HepG2 (cell line): ENCODE data around the gene VIT. TPM values are rescaled to one million over a fixed set of nuclear protein-coding genes. Genes with fewer than 3 reads are reported as not detected.

Source experiments
- ATAC-seq: fragments of 200-7000 bp; cut with Tn5 transposase; 3 replicates; pipeline ENCODE4 v1.9.1; 2020; ENCODE audit warnings: mild to moderate bottlenecking, moderate library complexity
- BruUV-seq: library from RNA; stranded (reverse); fragments of 400-500 nt; replicated peaks from 2 replicates; lab custom pipeline; 2021; lab: Mats Ljungman, UMichigan
- CTCF ChIA-PET: fragments of 300-600 bp; formaldehyde crosslinking; extraction: SDS; loops from one replicate; lab custom pipeline; 2021; ENCODE audit warnings: low total read pairs, inconsistent platforms, low intra/inter-chr PET ratio; lab: Yijun Ruan, JAX
- POLR2A ChIA-PET: fragments of 350-600 bp; sonication (Branson Sonifier 250); formaldehyde crosslinking; loops from one replicate; lab custom pipeline; 2020; ENCODE audit warnings: antibody characterized with exemption, inconsistent platforms; lab: Yijun Ruan, JAX
- DNase-seq: peaks from one replicate; pipeline ENCODE4 v3.0.0-alpha.2; 2015; ENCODE audit warnings: low spot score
- FAIRE-seq: peaks from 3 replicates; lab custom pipeline; 2011; peaks lifted over from hg19 to GRCh38; lab: Jason Lieb, UNC
- H2AFZ ChIP-seq: one replicate; pipeline ENCODE4 v1.6.1; 2011; ENCODE audit warnings: low read length, inconsistent platforms
- H3K27ac ChIP-seq: fragments of 300-600 bp; 3 replicates; pipeline ENCODE4 v1.8.0; 2011; ENCODE audit warnings: mixed run types, mild to moderate bottlenecking, mixed read lengths, low read length, inconsistent platforms; ENCODE audit not compliant: insufficient read depth; ENCODE audit errors: extremely low read length
- H3K27me3 ChIP-seq, 2 experiments: fragments of 200-600 bp in 1 of 2; 2 replicates in 1 of 2; 3 replicates in 1 of 2; pipeline versions ENCODE4 v1.6.0 to v1.8.0; 2011; ENCODE audit warnings: low read length in 2 of 2, mild to moderate bottlenecking in 2 of 2, moderate library complexity in 2 of 2, inconsistent platforms in 1 of 2; ENCODE audit not compliant: insufficient read depth in 2 of 2, control insufficient read depth in 1 of 2
- H3K36me3 ChIP-seq, 2 experiments: fragments of 200-600 bp in 1 of 2; replicated peaks in 1 of 2; 2 replicates in 1 of 2; 3 replicates in 1 of 2; pipeline versions ENCODE4 v1.5.1 to v1.8.0; 2011; ENCODE audit warnings: low read length in 2 of 2, inconsistent platforms in 1 of 2; ENCODE audit not compliant: insufficient read depth in 2 of 2, control insufficient read depth in 1 of 2
- H3K4me1 ChIP-seq: 2 replicates; pipeline ENCODE4 v1.5.1; 2012; ENCODE audit warnings: low read length, inconsistent platforms; ENCODE audit not compliant: insufficient read depth
- H3K4me2 ChIP-seq: 2 replicates; pipeline ENCODE4 v1.6.0; 2011; ENCODE audit warnings: low read depth, low read length, inconsistent platforms
- H3K4me3 ChIP-seq, 3 experiments: fragments of 200-600 bp in 1 of 3; sonication (generic), shearing (Covaris generic) in 1 of 3; replicated peaks in 1 of 3; 2 replicates each; pipeline ENCODE4 v1.5.1; 2011 to 2016; ENCODE audit warnings: low read length in 3 of 3, inconsistent platforms in 2 of 3, low read depth in 2 of 3, mild to moderate bottlenecking in 2 of 3, control low read depth in 1 of 3, mixed read lengths in 1 of 3; ENCODE audit not compliant: insufficient read depth in 1 of 3
- H3K79me2 ChIP-seq: one replicate; pipeline ENCODE4 v1.6.1; 2011; ENCODE audit warnings: low read length, inconsistent platforms; ENCODE audit not compliant: insufficient read depth
- H3K9ac ChIP-seq: 2 replicates; pipeline ENCODE4 v1.6.0; 2011; ENCODE audit warnings: mild to moderate bottlenecking, low read depth, low read length, inconsistent platforms; ENCODE audit not compliant: insufficient read depth
- H3K9me3 ChIP-seq: 2 replicates; pipeline ENCODE4 v1.5.1; 2012; ENCODE audit warnings: mild to moderate bottlenecking, low read length
- H4K20me1 ChIP-seq: 2 replicates; pipeline ENCODE4 v1.6.0; 2011; ENCODE audit warnings: inconsistent platforms, mild to moderate bottlenecking, low read length, moderate library complexity; ENCODE audit not compliant: insufficient read depth
- ARNT ChIP-seq: fragments of 450-650 bp; IDR thresholded peaks from 2 replicates; pipeline ENCODE4 v1.6.1; 2017
- ATF1 ChIP-seq: IDR thresholded peaks from 2 replicates; pipeline ENCODE4 v1.6.1; 2016; ENCODE audit warnings: mild to moderate bottlenecking, control low read depth
- CHD2 ChIP-seq: IDR thresholded peaks from 2 replicates; pipeline ENCODE4 v1.6.1; 2011; ENCODE audit warnings: low read depth, low read length, improper control_type of control experiment
- ETS1 ChIP-seq: sonication (generic); formaldehyde crosslinking; IDR thresholded peaks from 2 replicates; pipeline ENCODE4 v1.4.0; 2020; ENCODE audit warnings: missing genetic modification reagents
- IKZF4 ChIP-seq: sonication (generic); formaldehyde crosslinking; IDR thresholded peaks from 2 replicates; pipeline ENCODE4 v1.5.1; 2020; ENCODE audit warnings: borderline replicate concordance, mild to moderate bottlenecking, low read depth, missing genetic modification reagents; ENCODE audit errors: not compliant biosample characterization
- IKZF5 ChIP-seq: IDR thresholded peaks from 2 replicates; pipeline ENCODE4 v1.6.1; 2018; ENCODE audit warnings: missing genetic modification reagents, mild to moderate bottlenecking, missing compliant biosample characterization
- JUN ChIP-seq: sonication (generic); formaldehyde crosslinking; IDR thresholded peaks from 2 replicates; pipeline ENCODE4 v1.4.0; 2020; ENCODE audit warnings: mild to moderate bottlenecking, missing genetic modification reagents
- PBX3 ChIP-seq: sonication (generic); formaldehyde crosslinking; IDR thresholded peaks from 2 replicates; pipeline ENCODE4 v1.8.1; 2023; ENCODE audit warnings: missing genetic modification reagents, inconsistent platforms, borderline replicate concordance
- PHF20 ChIP-seq: sonication (generic); formaldehyde crosslinking; IDR thresholded peaks from 2 replicates; pipeline ENCODE4 v1.5.0; 2020; ENCODE audit warnings: mild to moderate bottlenecking, missing genetic modification reagents
- SIX4 ChIP-seq: sonication (generic); formaldehyde crosslinking; IDR thresholded peaks from 2 replicates; pipeline ENCODE4 v1.4.0; 2020; ENCODE audit warnings: missing genetic modification reagents
- ZKSCAN5 ChIP-seq: sonication (generic); formaldehyde crosslinking; IDR thresholded peaks from 2 replicates; pipeline ENCODE4 v1.5.1; 2020; ENCODE audit warnings: mild to moderate bottlenecking, missing genetic modification reagents
- ZNF547 ChIP-seq: sonication (generic); formaldehyde crosslinking; IDR thresholded peaks from 2 replicates; pipeline ENCODE4 v1.5.1; 2020; ENCODE audit warnings: mild to moderate bottlenecking, missing genetic modification reagents
- ZNF570 ChIP-seq: sonication (generic); formaldehyde crosslinking; IDR thresholded peaks from 2 replicates; pipeline ENCODE4 v1.4.0; 2020; ENCODE audit warnings: mild to moderate bottlenecking, missing genetic modification reagents, borderline replicate concordance
- ZNF577 ChIP-seq: sonication (generic); formaldehyde crosslinking; IDR thresholded peaks from 2 replicates; pipeline ENCODE4 v1.4.0; 2020; ENCODE audit warnings: mild to moderate bottlenecking, low read depth, missing genetic modification reagents, borderline replicate concordance
- ZSCAN21 ChIP-seq: sonication (generic); formaldehyde crosslinking; IDR thresholded peaks from 2 replicates; pipeline ENCODE4 v1.8.0; 2022; ENCODE audit warnings: mild to moderate bottlenecking, missing genetic modification reagents, moderate library complexity, borderline replicate concordance
- WGBS: methylation state at CpG from one replicate; pipeline ENCODE4 v1.1.6; 2017; ENCODE audit warnings: low lambda C conversion rate; 5-methylcytosine and 5-hydroxymethylcytosine counted together
- in situ Hi-C: cut with HindIII; loops from 2 replicates; pipeline ENCODE4 v1.10.0; 2017; ENCODE audit warnings: low pct_unique_long_range_greater_than_20kb; ENCODE audit not compliant: extremely low pct_ligation_motif_present
- intact Hi-C: fragments of 100-400 bp; cut with micrococcal nuclease; formaldehyde crosslinking; loops from one replicate; pipeline ENCODE4 v1.10.0; 2022; ENCODE audit not compliant: unreplicated experiment
- polyA plus RNA-seq, 8 experiments: library from polyadenylated mRNA; depleted of rRNA in 3 of 8; stranded (reverse) in 7 of 8; unstranded in 1 of 8; fragments of >200 nt; fragmentation: Illumina TruSeq in 4 of 8; extraction: Trizol in 4 of 8; gene quantifications; 2 replicates each; pipeline versions ENCODE4 v1.2.1 to v1.2.3, GENCODE V29; 2011 to 2016; ENCODE audit warnings: low read depth in 4 of 8, missing spikeins in 1 of 8, mixed read lengths in 1 of 8; ENCODE audit not compliant: insufficient read depth in 1 of 8
- total RNA-seq, 5 experiments: library from RNA; depleted of rRNA; stranded (reverse); fragments of >200 nt; fragmentation: Illumina TruSeq; extraction: Trizol; gene quantifications; 2 replicates each; pipeline ENCODE4 v1.2.3, GENCODE V29; 2016; ENCODE audit warnings: low read depth in 1 of 5

Gene VIT
- total and polyA plus RNA-seq, 2 of the 13 experiments (the other 11 are each of a cell fraction or from before 2014, with no cell fraction given), result not detected

- no peak for ATAC-seq
- in situ Hi-C loops, result no loop called here
- no peaks in the 10 kb centered on the region for H4K20me1 ChIP-seq
- 0% methylated on average over 2 of the region's 2 CpGs for WGBS
- no peak for TF ChIP-seq CHD2
- TF ChIP-seq JUN (CRISPR knock-in tag), result no peak
- TF ChIP-seq IKZF4 (CRISPR knock-in tag), result no peak
- TF ChIP-seq, all 625 proteins: peak for 0
- Histone ChIP-seq H3K4me2 (no peak overlapping the region), H3K4me3 (no peak overlapping the region), H3K36me3 (no peaks in the 10 kb centered on the region), H3K79me2 (no peaks in the 10 kb centered on the region), H3K27me3 (peaks cover 0 to 33% of the 10 kb centered on the region in 2 experiments; a peak in 4 of 5 replicates), H3K4me1 (no peaks in the 10 kb centered on the region), H3K9me3 (peaks cover 4% of the 10 kb centered on the region; the same call in 1 of the 2 replicates), H3K27ac (no peak overlapping the region), H3K9ac (no peak overlapping the region), H2AFZ (no peak overlapping the region)
- POLR2A ChIA-PET, result no interaction called here
- intact Hi-C loops, result no loop called here
- CTCF ChIA-PET, result no interaction called here
- BruUV-seq, result no TSS peak
- no peak for DNase-seq
- no peak for FAIRE-seq
These were observed 14.5 kb downstream of the VIT start for GRCh38 chr2:36710858-36711515.

- Histone ChIP-seq H4K20me1 (no peaks in the 10 kb centered on the region), H3K4me1 (no peaks in the 10 kb centered on the region), H3K36me3 (no peaks in the 10 kb centered on the region), H3K27ac (no peak overlapping the region), H3K9ac (no peak overlapping the region), H3K9me3 (peaks cover 4% of the 10 kb centered on the region; the same call in 1 of the 2 replicates), H3K79me2 (no peaks in the 10 kb centered on the region), H2AFZ (no peak overlapping the region), H3K4me2 (no peak overlapping the region), H3K27me3 (peaks cover 0 to 29% of the 10 kb centered on the region in 2 experiments; a peak in 4 of 5 replicates), H3K4me3 (no peak overlapping the region)
- ATAC-seq (no peak), DNase-seq (no peak), FAIRE-seq (no peak)
- CTCF ChIA-PET, result no interaction called here
- POLR2A ChIA-PET, result no interaction called here
- WGBS, result 17% methylated on average over 5 of the region's 5 CpGs
- BruUV-seq, result no TSS peak
- intact Hi-C loops, result no loop called here
- in situ Hi-C loops, result no loop called here
- TF ChIP-seq ZNF577 (CRISPR knock-in tag), result no peak
- TF ChIP-seq IKZF5 (CRISPR knock-in tag), result no peak
- TF ChIP-seq ETS1 (CRISPR knock-in tag), result no peak
- TF ChIP-seq PBX3 (CRISPR knock-in tag), result no peak
- TF ChIP-seq ZNF547 (CRISPR knock-in tag), result no peak
- TF ChIP-seq ATF1 (CRISPR knock-in tag), result no peak
- TF ChIP-seq ZSCAN21 (CRISPR knock-in tag), result no peak
- TF ChIP-seq ZKSCAN5 (CRISPR knock-in tag), result no peak
- no peak for TF ChIP-seq PHF20 (CRISPR knock-in tag)
- TF ChIP-seq SIX4, result no peak
- no peak for TF ChIP-seq ARNT
- TF ChIP-seq ZNF570 (CRISPR knock-in tag), result no peak
These were observed 15.3 kb downstream of the VIT start for GRCh38 chr2:36711741-36712314.
